MM.1S (cell line): ENCODE measurements around the gene LGR5.

Experiments
- CTCF ChIP-seq: fragments of 300-600 bp; sonication (generic); IDR thresholded peaks from 2 replicates; pipeline ENCODE4 v1.5.1; 2016; ENCODE audit warnings: antibody characterized with exemption, low read length, mixed read lengths
- EZH2 ChIP-seq: fragments of 300-600 bp; sonication (generic); optimal IDR thresholded peaks from 2 replicates; pipeline ENCODE3; 2017; ENCODE audit warnings: low read depth, mild to moderate bottlenecking, antibody characterized with exemption, low read length, mixed read lengths

GRCh38 chr12:71556875-71557274 is 117.3 kb downstream of the LGR5 start:
- no peak for TF ChIP-seq CTCF
- TF ChIP-seq EZH2, result no peak
